Kidney (tissue), 14 donors: ENCODE measurements around the gene HEPHL1. TPM values are rescaled to one million over a fixed set of nuclear protein-coding genes. Genes with fewer than 3 reads are reported as not detected.

ENCODE experiments used
- DNase-seq, 5 donors: peaks; one replicate each; pipeline ENCODE4 v3.0.0-alpha.2; 2013 to 2020
- FAIRE-seq: peaks from 2 replicates; lab custom pipeline; 2012; peaks lifted over from hg19 to GRCh38; lab: Jason Lieb, UNC
- H3K27ac ChIP-seq, 2 donors: one replicate each; pipeline ENCODE4 v1.7.0; 2013; ENCODE audit warnings: low read depth in 2 of 2, low read length in 2 of 2, inconsistent platforms in 1 of 2
- H3K27me3 ChIP-seq: one replicate; pipeline ENCODE4 v1.7.1; 2013; ENCODE audit warnings: low read length, inconsistent platforms; ENCODE audit not compliant: control insufficient read depth, insufficient read depth
- H3K36me3 ChIP-seq, 3 donors: one replicate each; pipeline versions ENCODE4 v1.7.0 to v1.7.1; 2013; ENCODE audit warnings: low read length in 3 of 3, control low read depth in 1 of 3, inconsistent platforms in 1 of 3; ENCODE audit not compliant: insufficient read depth in 3 of 3, control insufficient read depth in 2 of 3
- H3K4me1 ChIP-seq, 3 donors: one replicate each; pipeline versions ENCODE4 v1.7.0 to v1.7.1; 2013; ENCODE audit warnings: low read length in 3 of 3, inconsistent platforms in 1 of 3, low read depth in 1 of 3; ENCODE audit not compliant: control insufficient read depth in 2 of 3, insufficient read depth in 2 of 3
- H3K4me3 ChIP-seq, 3 donors: one replicate each; pipeline versions ENCODE4 v1.7.0 to v1.8.1; 2013; ENCODE audit warnings: low read length in 3 of 3, control low read depth in 1 of 3, inconsistent platforms in 1 of 3
- H3K9ac ChIP-seq, 3 donors: one replicate each; pipeline versions ENCODE4 v1.7.0 to v1.7.1; 2013; ENCODE audit warnings: low read length in 3 of 3, control low read depth in 1 of 3, inconsistent platforms in 1 of 3
- H3K9me3 ChIP-seq, 3 donors: one replicate each; pipeline versions ENCODE4 v1.7.0 to v1.7.1; 2013; ENCODE audit warnings: low read length in 3 of 3, control low read depth in 1 of 3, inconsistent platforms in 1 of 3; ENCODE audit not compliant: control insufficient read depth in 2 of 3, insufficient read depth in 1 of 3
- CTCF ChIP-seq: IDR thresholded peaks from 3 replicates; pipeline ENCODE4 v1.5.1; 2012; ENCODE audit warnings: mild to moderate bottlenecking, moderate library complexity, borderline replicate concordance; ENCODE audit not compliant: insufficient read depth; ENCODE audit errors: extremely low read depth
- intact Hi-C: fragments of 100-400 bp; cut with DNase I; formaldehyde crosslinking; loops from one replicate; pipeline ENCODE4 v1.11.1; 2022
- polyA plus RNA-seq: library from polyadenylated mRNA; stranded (reverse); fragments of 350-450 nt; fragmentation: Illumina TruSeq; extraction: RNeasy Lipid Tissue Mini Kit (QIAGEN cat#74804); gene quantifications from one replicate; pipeline ENCODE4 v1.2.3, GENCODE V29; 2014; ENCODE audit warnings: low read depth, low replicate concordance; ENCODE audit not compliant: insufficient read depth
- total RNA-seq: library from RNA; stranded (reverse); fragmentation: NEBNext Ultra II Directional; extraction: Animal tissue kit (Norgen Biotek cat#: 25700); gene quantifications from one replicate; pipeline ENCODE4 v1.2.1, GENCODE V29; 2021
- donor health status: control.
- donor health status: control.
- donor health status: control.
- donor health status: control.
- donor health status: control.
- donor health status: DM: yes; HTN: yes; CAD: no.
- donor health status: Normal renal cell carcinoma (clear cell type).

HEPHL1 gene
- total and polyA plus RNA-seq, 2 donors from 2014 or later: not detected

- no peak for FAIRE-seq
- intact Hi-C loops: no loop called here
Observed at GRCh38 chr11:93984936-93985335, 36.2 kb upstream of the HEPHL1 start.

GRCh38 chr11:93986716-93987115 lies 34.4 kb upstream of the HEPHL1 start:
- peak in 2 of 5 donors; percentile 14 to 18 for DNase-seq
- no peak for TF ChIP-seq CTCF
- no peak for FAIRE-seq
- Histone ChIP-seq H3K27me3 (no peaks in the 10 kb centered on the region), H3K4me3 (no peak overlapping the region), H3K9me3 (no peaks in the 10 kb centered on the region), H3K36me3 (no peaks in the 10 kb centered on the region), H3K27ac (no peak overlapping the region), H3K4me1 (no peaks in the 10 kb centered on the region), H3K9ac (no peak overlapping the region)
- intact Hi-C loops: no loop called here

More at GRCh38 chr11:93984936-93985335, 36.2 kb upstream of the HEPHL1 start:
- H3K9ac ChIP-seq: no peak overlapping the region
- no peaks in the 10 kb centered on the region for H3K36me3 ChIP-seq
- H3K4me3 ChIP-seq: no peak overlapping the region
- no peak overlapping the region for H3K27ac ChIP-seq
- no peaks in the 10 kb centered on the region for H3K27me3 ChIP-seq
- DNase-seq: no peak
- no peaks in the 10 kb centered on the region for H3K4me1 ChIP-seq
- no peaks in the 10 kb centered on the region for H3K9me3 ChIP-seq
- no peak for TF ChIP-seq CTCF

GRCh38 chr11:93988455-93988854 lies 32.7 kb upstream of the HEPHL1 start:
- H3K9me3 ChIP-seq: peaks cover 0 to 3% (median 0%) of the 10 kb centered on the region in 3 donors
- intact Hi-C loops: no loop called here
- FAIRE-seq (no peak), DNase-seq (no peak)
- H3K27ac ChIP-seq: no peak overlapping the region
- no peak overlapping the region for H3K4me3 ChIP-seq
- no peak for TF ChIP-seq CTCF
- H3K27me3 ChIP-seq: no peaks in the 10 kb centered on the region
- no peaks in the 10 kb centered on the region for H3K36me3 ChIP-seq
- H3K4me1 ChIP-seq: no peaks in the 10 kb centered on the region
- H3K9ac ChIP-seq: no peak overlapping the region

- intact Hi-C loops: no loop called here
- H3K36me3 ChIP-seq: no peaks in the 10 kb centered on the region
- H3K9ac ChIP-seq: no peak overlapping the region
- H3K27ac ChIP-seq: no peak overlapping the region
- DNase-seq: no peak
- H3K9me3 ChIP-seq: peaks cover 0 to 4% (median 0%) of the 10 kb centered on the region in 3 donors
- FAIRE-seq: no peak
- no peak for TF ChIP-seq CTCF
- no peaks in the 10 kb centered on the region for H3K4me1 ChIP-seq
- H3K4me3 ChIP-seq: no peak overlapping the region
- H3K27me3 ChIP-seq: no peaks in the 10 kb centered on the region
Observed at GRCh38 chr11:93988912-93989311, 32.2 kb upstream of the HEPHL1 start.
